Aorta (tissue), 5 donors: Measurements from ENCODE around the gene RECQL5. TPM values are rescaled to one million over a fixed set of nuclear protein-coding genes. Genes with fewer than 3 reads are reported as not detected.

ENCODE experiments used
- ATAC-seq: fragments of 200-7000 bp; cut with Tn5 transposase; one replicate; pipeline ENCODE4 v1.9.1; 2022; ENCODE audit warnings: moderate library complexity; ENCODE audit not compliant: low FRiP score
- DNase-seq, 2 donors: peaks; one replicate each; pipeline ENCODE4 v3.0.0-alpha.2; 2020
- H3K27ac ChIP-seq, 2 donors: one replicate each; pipeline ENCODE4 v1.5.1; 2013; ENCODE audit warnings: low read length in 2 of 2, mild to moderate bottlenecking in 2 of 2, moderate library complexity in 2 of 2, control low read depth in 1 of 2, inconsistent platforms in 1 of 2, low read depth in 1 of 2
- H3K27me3 ChIP-seq, 2 donors: one replicate each; pipeline ENCODE4 v1.6.1; 2013; ENCODE audit warnings: control low read depth in 1 of 2, low read length in 1 of 2, mild to moderate bottlenecking in 1 of 2, moderate library complexity in 1 of 2; ENCODE audit not compliant: insufficient read depth in 2 of 2, control insufficient read depth in 1 of 2
- H3K36me3 ChIP-seq, 2 donors: one replicate each; pipeline ENCODE4 v1.6.1; 2013; ENCODE audit warnings: control low read depth in 1 of 2, low read length in 1 of 2, mild to moderate bottlenecking in 1 of 2; ENCODE audit not compliant: insufficient read depth in 2 of 2, control insufficient read depth in 1 of 2
- H3K4me1 ChIP-seq, 2 donors: one replicate each; pipeline ENCODE4 v1.6.1; 2013; ENCODE audit warnings: low read length in 2 of 2, control low read depth in 1 of 2, mild to moderate bottlenecking in 1 of 2, moderate library complexity in 1 of 2; ENCODE audit not compliant: insufficient read depth in 2 of 2, control insufficient read depth in 1 of 2
- H3K4me3 ChIP-seq, 2 donors: one replicate each; pipeline ENCODE4 v1.5.1; 2013; ENCODE audit warnings: low read length in 2 of 2, control low read depth in 1 of 2, mild to moderate bottlenecking in 1 of 2
- H3K9me3 ChIP-seq: one replicate; pipeline ENCODE4 v1.6.1; 2013; ENCODE audit warnings: mild to moderate bottlenecking, low read length; ENCODE audit not compliant: control insufficient read depth
- WGBS, 2 donors: extraction: QIAGEN DNeasy Blood & Tissue Kit; methylation state at CpG; one replicate each; pipeline ENCODE4 v1.1.7; 2013; 5-methylcytosine and 5-hydroxymethylcytosine counted together
- intact Hi-C, 2 donors: fragments of 100-400 bp; cut with DNase I; formaldehyde crosslinking; loops; one replicate each; pipeline versions ENCODE4 v1.14.2 to v1.15.0; 2022
- polyA plus RNA-seq, 2 donors: library from polyadenylated mRNA; stranded (reverse); fragments of 200-250 nt; gene quantifications; one replicate each; pipeline ENCODE4 v1.2.3, GENCODE V29; 2013
- total RNA-seq, 2 donors: library from RNA; stranded (reverse); fragmentation: NEBNext Ultra II Directional; extraction: Animal tissue kit (Norgen Biotek cat#: 25700); gene quantifications; one replicate each; pipeline ENCODE4 v1.2.1, GENCODE V29; 2021
- donor health status: healthy with polysubstance abuse.
- donor health status: Bipolar disorder and iron deficiency.
- donor health status: DM: no; HTN: no; CAD: no.
- donor health status: DM: no; HTN: no; CAD: no.
- donor health status: DM: yes; HTN: yes; CAD: no.

RECQL5 gene
- total and polyA plus RNA-seq, 4 donors = 3.3 to 40.6 (median 18.8) TPM

DNA sequence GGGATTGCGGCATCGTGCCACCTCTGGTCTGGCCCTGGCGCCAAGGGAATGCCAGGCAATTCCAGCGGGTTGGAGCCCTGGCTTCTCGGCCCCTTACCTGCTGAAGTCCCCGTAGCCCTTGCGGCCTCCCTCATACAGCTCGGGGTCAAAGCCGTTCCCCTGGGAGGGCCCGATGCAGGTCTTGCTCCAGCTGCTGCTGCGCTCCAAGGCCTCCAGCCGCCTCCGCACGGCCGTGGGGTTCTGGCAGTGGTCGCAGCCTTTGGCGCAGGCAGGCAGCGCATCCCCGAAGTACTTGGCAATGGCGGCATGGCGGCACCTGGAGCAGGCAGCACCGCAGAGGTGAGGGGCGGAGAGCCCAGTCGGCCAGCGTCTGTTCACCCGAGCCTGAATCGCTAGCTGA is 35.6 kb downstream of the RECQL5 start:
- intact Hi-C loops = no loop called here
- Histone ChIP-seq H3K36me3 (no peaks in the 10 kb centered on the region), H3K4me3 (no peak overlapping the region), H3K4me1 (no peaks in the 10 kb centered on the region), H3K9me3 (no peaks in the 10 kb centered on the region), H3K27me3 (no peaks in the 10 kb centered on the region), H3K27ac (no peak overlapping the region)
- ATAC-seq (no peak), DNase-seq (peak in 1 of 2 donors; percentile 75)
- WGBS, 2 donors = 93 to 95% methylated on average over 27 of the region's 27 CpGs

GRCh38 chr17:75630071-75630917 is 36.7 kb downstream of the RECQL5 start:
- ATAC-seq (no peak), DNase-seq (no peak)
- Histone ChIP-seq H3K27ac (no peak overlapping the region), H3K27me3 (no peaks in the 10 kb centered on the region), H3K4me1 (no peaks in the 10 kb centered on the region), H3K36me3 (no peaks in the 10 kb centered on the region), H3K9me3 (no peaks in the 10 kb centered on the region), H3K4me3 (no peak overlapping the region)
- WGBS, 2 donors = 86 to 95% methylated on average over 24 to 26 of the region's 26 CpGs
- intact Hi-C loops = no loop called here

GRCh38 chr17:75629157-75629556 is 37.8 kb downstream of the RECQL5 start:
- no peaks in the 10 kb centered on the region for H3K27me3 ChIP-seq
- no peak for DNase-seq
- H3K36me3 ChIP-seq = no peaks in the 10 kb centered on the region
- no peaks in the 10 kb centered on the region for H3K4me1 ChIP-seq
- WGBS, 2 donors = 81% methylated on average over 14 of the region's 14 CpGs
- H3K27ac ChIP-seq = no peak overlapping the region
- H3K4me3 ChIP-seq = no peak overlapping the region
- ATAC-seq = no peak
- no peaks in the 10 kb centered on the region for H3K9me3 ChIP-seq
- intact Hi-C loops = no loop called here

GRCh38 chr17:75628425-75628824 is 38.5 kb downstream of the RECQL5 start:
- no peak overlapping the region for H3K4me3 ChIP-seq
- H3K36me3 ChIP-seq = no peaks in the 10 kb centered on the region
- intact Hi-C loops = no loop called here
- ATAC-seq = no peak
- no peaks in the 10 kb centered on the region for H3K27me3 ChIP-seq
- 91 to 93% methylated on average over 6 of the region's 6 CpGs for WGBS, 2 donors
- no peak overlapping the region for H3K27ac ChIP-seq
- H3K4me1 ChIP-seq = no peaks in the 10 kb centered on the region
- peak in 1 of 2 donors; percentile 73 for DNase-seq
- no peaks in the 10 kb centered on the region for H3K9me3 ChIP-seq

DNA sequence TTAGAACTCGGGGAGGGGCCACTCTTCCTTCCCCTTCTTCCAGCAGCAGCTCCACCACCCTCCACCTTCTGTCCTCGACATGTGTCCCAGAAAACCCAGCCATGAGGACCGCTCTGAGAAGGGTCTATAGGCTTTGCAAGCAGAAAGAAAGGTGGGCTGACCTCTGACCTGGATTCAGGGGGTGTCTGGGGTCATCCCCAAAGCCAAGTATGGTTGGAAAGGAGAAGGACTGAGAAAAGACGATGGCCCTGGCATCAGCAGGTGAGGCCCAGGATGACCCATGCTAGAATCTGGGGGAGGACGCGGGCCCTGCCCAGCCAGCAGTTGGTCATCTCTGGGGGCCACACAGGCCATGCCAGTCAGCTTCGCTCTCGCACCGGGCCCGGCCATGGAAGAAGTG is 39.9 kb downstream of the RECQL5 start:
- intact Hi-C loops = no loop called here
- no peak for DNase-seq
- Histone ChIP-seq H3K36me3 (no peaks in the 10 kb centered on the region), H3K9me3 (no peaks in the 10 kb centered on the region), H3K27me3 (no peaks in the 10 kb centered on the region), H3K4me1 (no peaks in the 10 kb centered on the region), H3K27ac (no peak overlapping the region), H3K4me3 (no peak overlapping the region)
- no peak for ATAC-seq
- 93 to 97% methylated on average over 10 of the region's 10 CpGs for WGBS, 2 donors

DNA sequence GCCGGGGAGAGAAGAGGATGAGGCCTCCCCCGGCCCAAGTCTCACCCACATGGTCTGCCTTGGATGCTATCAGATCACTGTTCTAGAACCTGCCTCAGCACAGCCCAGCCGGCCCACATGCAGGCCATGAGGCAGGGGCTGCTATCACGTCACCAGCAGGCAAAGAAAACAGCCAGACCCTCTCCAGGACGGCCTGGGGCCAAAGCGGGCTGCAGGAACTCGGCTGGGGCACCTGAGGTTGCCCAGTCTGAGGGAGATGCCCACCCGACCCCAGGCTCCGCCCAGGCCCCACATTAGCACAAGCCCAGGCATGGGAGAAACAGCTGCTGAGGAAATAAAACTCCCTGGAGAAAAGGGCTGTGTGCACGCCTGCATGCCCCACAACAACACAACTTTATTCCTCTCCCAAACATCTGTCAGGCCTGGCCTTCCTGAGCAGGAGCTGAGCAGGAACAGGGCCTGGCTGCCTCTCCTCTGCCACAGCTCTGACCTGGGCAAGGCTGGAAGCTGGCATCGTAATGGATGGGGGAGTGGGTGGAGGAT is 40.4 kb downstream of the RECQL5 start:
- 81 to 84% methylated on average over 11 of the region's 11 CpGs for WGBS, 2 donors
- H3K36me3 ChIP-seq = no peaks in the 10 kb centered on the region
- ATAC-seq = no peak

DNA sequence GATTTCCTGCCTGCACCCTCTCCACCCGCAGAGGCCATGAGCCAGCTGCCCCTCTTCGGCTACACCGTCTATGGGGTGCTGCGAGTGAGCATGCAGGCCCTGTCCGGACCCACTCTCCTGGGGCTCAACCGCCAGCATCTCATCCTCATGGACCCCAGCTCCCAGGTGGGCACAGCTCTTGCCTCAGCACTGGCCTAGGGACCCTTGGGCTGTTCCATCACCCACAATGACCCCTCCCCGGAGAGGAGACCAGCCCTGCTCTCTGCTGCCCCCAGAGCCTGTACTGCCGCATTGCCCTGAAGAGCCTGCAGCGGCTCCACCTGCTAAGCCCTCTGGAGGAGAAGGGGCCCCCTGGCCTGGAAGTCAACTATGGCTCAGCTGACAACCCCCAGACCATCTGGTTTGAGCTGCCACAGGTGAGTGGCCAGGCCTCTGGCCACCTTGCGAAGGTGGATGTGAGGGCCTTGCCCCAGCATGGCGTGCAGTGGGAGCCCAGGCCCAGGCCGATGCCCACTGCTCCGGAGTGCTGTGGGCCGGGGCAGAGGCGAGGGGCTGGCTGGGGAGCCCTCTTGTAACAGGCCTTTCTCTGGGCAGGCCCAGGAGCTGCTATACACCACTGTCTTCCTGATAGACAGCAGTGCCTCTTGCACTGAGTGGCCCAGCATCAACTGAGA is 41.0 kb downstream of the RECQL5 start:
- Histone ChIP-seq H3K9me3 (no peaks in the 10 kb centered on the region), H3K36me3 (no peaks in the 10 kb centered on the region), H3K4me1 (no peaks in the 10 kb centered on the region), H3K4me3 (no peak overlapping the region), H3K27me3 (no peaks in the 10 kb centered on the region), H3K27ac (no peak overlapping the region)
- intact Hi-C loops = no loop called here
- no peak for DNase-seq
- 81 to 85% methylated on average over 15 of the region's 15 CpGs for WGBS, 2 donors
- ATAC-seq = no peak

More for the DNA sequence above, 40.4 kb downstream of the RECQL5 start:
- DNase-seq = no peak
- Histone ChIP-seq H3K4me1 (no peaks in the 10 kb centered on the region), H3K27ac (no peak overlapping the region), H3K4me3 (no peak overlapping the region), H3K9me3 (no peaks in the 10 kb centered on the region), H3K27me3 (no peaks in the 10 kb centered on the region)
- intact Hi-C loops = no loop called here

- Histone ChIP-seq H3K27ac (no peak overlapping the region), H3K9me3 (no peaks in the 10 kb centered on the region), H3K4me3 (no peak overlapping the region), H3K4me1 (no peaks in the 10 kb centered on the region), H3K27me3 (no peaks in the 10 kb centered on the region), H3K36me3 (no peaks in the 10 kb centered on the region)
- intact Hi-C loops = no loop called here
- no peak for ATAC-seq
- no peak for DNase-seq
- 87 to 92% methylated on average over 22 to 23 of the region's 23 CpGs for WGBS, 2 donors
Measured at GRCh38 chr17:75624714-75625345, 42.1 kb downstream of the RECQL5 start.
